HG03135 (cell line): ENCODE results near the gene KLC1.

Experiments used
- ATAC-seq: cut with Tn5 transposase; IDR thresholded peaks from one replicate; pipeline ENCODE4 v1.9.1; 2021; ENCODE audit warnings: mild to moderate bottlenecking, moderate library complexity; ENCODE audit not compliant: unreplicated experiment

Gene KLC1

GRCh38 chr14:103656756-103657133 lies 27.7 kb downstream of the KLC1 start:
- ATAC-seq = no peak

- ATAC-seq = no peak
Measured at GRCh38 chr14:103657471-103657870, 28.5 kb downstream of the KLC1 start.

GRCh38 chr14:103659631-103660030 lies 30.6 kb downstream of the KLC1 start:
- no peak for ATAC-seq

- no peak for ATAC-seq
Measured at GRCh38 chr14:103662029-103662428, 33.0 kb downstream of the KLC1 start.

- no peak for ATAC-seq
Measured at GRCh38 chr14:103662591-103662990, 33.6 kb downstream of the KLC1 start.

- no peak for ATAC-seq
Measured at GRCh38 chr14:103663506-103663905, 34.5 kb downstream of the KLC1 start.

GRCh38 chr14:103667671-103668070 lies 38.7 kb downstream of the KLC1 start:
- ATAC-seq = no peak

GRCh38 chr14:103668117-103668516 lies 39.1 kb downstream of the KLC1 start:
- ATAC-seq = no peak

- no peak for ATAC-seq
Measured at GRCh38 chr14:103669370-103669769, 40.4 kb downstream of the KLC1 start.

- ATAC-seq = no peak
Measured at GRCh38 chr14:103671911-103672310, 42.9 kb downstream of the KLC1 start.

GRCh38 chr14:103675957-103676356 lies 46.9 kb downstream of the KLC1 start:
- no peak for ATAC-seq

GRCh38 chr14:103676881-103677675 lies 48.1 kb downstream of the KLC1 start:
- ATAC-seq = no peak

GRCh38 chr14:103679351-103679750 lies 50.3 kb downstream of the KLC1 start:
- peak; percentile 81 for ATAC-seq

GRCh38 chr14:103680491-103681231 lies 51.6 kb downstream of the KLC1 start:
- no peak for ATAC-seq

- no peak for ATAC-seq
Measured at GRCh38 chr14:103683139-103683538, 54.1 kb downstream of the KLC1 start.

- no peak for ATAC-seq
Measured at GRCh38 chr14:103684471-103684870, 55.5 kb downstream of the KLC1 start.

GRCh38 chr14:103684871-103685270 lies 55.9 kb downstream of the KLC1 start:
- no peak for ATAC-seq

GRCh38 chr14:103685276-103686211 lies 56.5 kb downstream of the KLC1 start:
- ATAC-seq = no peak

- no peak for ATAC-seq
Measured at GRCh38 chr14:103686831-103687485, 57.9 kb downstream of the KLC1 start.

GRCh38 chr14:103687712-103688111 lies 58.7 kb downstream of the KLC1 start:
- ATAC-seq = no peak

- no peak for ATAC-seq
Measured at GRCh38 chr14:103688441-103688840, 59.4 kb downstream of the KLC1 start.
